ENCODE data around the gene CRX.

GRCh38 chr19:47819858-47820257, 1.9 kb upstream of the CRX start:
- no peak for TF ChIP-seq CTCF (conservative IDR thresholded peaks at IDR 0.05)
- TF ChIP-seq EZH2 (IDR thresholded peaks at IDR 0.05; ENCODE audit: low read depth) = no peak
